Activated CD8-positive, alpha-beta memory T cell treated with anti-CD3 and anti-CD28 coated beads, Interleukin-2, amount 50 U/mL, for 1 hour (primary cell): ENCODE measurements around the gene IFIT5.
"Not testable (repeated sequence)": the region's sequence is repeated elsewhere in the genome, so short reads cannot be mapped to it uniquely, and the experiment has no call there.

ENCODE experiments used
- DNase-seq: peaks from one replicate; pipeline ENCODE4 v3.0.0-alpha.2; 2020; ENCODE audit errors: extremely low read depth

The IFIT5 gene, protein sequence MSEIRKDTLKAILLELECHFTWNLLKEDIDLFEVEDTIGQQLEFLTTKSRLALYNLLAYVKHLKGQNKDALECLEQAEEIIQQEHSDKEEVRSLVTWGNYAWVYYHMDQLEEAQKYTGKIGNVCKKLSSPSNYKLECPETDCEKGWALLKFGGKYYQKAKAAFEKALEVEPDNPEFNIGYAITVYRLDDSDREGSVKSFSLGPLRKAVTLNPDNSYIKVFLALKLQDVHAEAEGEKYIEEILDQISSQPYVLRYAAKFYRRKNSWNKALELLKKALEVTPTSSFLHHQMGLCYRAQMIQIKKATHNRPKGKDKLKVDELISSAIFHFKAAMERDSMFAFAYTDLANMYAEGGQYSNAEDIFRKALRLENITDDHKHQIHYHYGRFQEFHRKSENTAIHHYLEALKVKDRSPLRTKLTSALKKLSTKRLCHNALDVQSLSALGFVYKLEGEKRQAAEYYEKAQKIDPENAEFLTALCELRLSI

DNA sequence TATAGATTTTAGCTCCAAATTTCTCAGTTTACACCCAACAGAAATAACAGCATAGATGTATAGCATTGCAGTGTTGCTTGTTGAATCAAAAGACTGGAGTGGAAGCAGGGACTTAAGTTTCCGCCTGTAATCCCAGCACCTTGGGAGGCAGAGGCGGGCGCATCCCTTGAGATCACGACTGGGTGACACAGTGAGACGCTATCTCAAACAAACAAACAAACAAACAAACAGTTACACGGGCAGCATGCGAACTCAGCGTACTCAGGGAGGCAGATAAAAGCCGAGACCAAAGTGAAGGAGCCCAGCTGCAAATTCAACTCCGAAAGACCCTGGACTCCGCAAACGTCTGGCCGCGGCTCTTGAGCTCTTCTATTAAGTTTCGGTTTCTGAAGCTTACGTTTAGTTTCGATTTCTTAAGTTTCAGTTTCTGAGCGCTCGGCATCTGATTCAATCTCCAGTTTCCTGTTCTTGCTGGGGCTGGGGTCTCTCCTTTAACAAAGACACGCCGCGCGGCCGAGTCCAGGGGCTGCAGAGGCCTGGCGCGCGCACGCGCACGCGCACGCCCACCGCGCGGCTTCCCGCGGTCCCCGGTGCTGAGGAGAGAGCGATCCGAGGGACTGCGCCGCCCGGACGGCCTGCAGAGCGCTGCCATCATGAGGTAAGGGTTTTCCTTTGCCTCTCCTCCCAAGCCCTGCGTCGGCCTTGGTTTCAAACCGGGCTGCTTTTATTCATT, at the start of gene IFIT5:
Gene IFIT5 (plus strand): TSS at position 423 of the 733 bp plus-strand sequence. CDS start 231 bp downstream, at position 654.
- no peak for DNase-seq

DNA sequence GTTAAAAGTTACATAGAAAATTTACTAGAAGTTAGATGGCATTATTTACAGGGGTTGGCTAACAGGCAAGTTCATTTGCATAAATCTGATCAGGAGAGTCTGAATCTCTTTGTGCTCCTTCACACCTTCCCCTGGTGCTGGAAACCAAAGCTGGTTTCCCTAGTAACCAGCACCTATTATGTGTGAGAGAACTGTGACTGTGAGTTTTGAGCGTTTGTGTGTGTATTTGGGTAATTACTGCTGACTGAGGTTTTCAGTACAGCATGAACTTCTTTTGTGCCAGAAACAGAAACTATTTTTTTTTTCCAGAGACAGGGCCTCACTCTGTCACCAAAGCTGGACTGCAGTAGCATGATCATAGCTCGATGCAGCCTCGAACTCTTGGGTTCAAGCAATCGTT, 46.8 kb upstream of the IFIT5 start:
- DNase-seq, result no peak

DNA sequence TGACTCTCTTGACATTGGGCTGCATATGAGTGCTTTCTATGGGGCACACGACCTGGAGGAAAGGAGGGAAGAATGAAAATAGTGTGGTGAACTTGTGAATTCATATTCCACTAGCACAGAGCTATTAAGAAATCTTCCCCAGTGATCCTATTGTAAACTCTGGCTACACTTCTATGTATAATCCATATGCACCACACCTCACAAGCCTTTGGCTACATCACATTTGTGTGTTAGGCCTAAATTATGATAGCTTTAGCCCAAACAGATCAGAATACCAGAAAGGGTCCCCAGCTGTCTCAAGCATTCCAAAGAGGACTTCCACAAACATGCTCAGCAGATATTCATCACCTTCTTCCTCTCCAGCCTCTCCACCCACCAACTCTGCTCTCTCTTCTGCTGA, 46.2 kb upstream of the IFIT5 start:
- no peak for DNase-seq

DNA sequence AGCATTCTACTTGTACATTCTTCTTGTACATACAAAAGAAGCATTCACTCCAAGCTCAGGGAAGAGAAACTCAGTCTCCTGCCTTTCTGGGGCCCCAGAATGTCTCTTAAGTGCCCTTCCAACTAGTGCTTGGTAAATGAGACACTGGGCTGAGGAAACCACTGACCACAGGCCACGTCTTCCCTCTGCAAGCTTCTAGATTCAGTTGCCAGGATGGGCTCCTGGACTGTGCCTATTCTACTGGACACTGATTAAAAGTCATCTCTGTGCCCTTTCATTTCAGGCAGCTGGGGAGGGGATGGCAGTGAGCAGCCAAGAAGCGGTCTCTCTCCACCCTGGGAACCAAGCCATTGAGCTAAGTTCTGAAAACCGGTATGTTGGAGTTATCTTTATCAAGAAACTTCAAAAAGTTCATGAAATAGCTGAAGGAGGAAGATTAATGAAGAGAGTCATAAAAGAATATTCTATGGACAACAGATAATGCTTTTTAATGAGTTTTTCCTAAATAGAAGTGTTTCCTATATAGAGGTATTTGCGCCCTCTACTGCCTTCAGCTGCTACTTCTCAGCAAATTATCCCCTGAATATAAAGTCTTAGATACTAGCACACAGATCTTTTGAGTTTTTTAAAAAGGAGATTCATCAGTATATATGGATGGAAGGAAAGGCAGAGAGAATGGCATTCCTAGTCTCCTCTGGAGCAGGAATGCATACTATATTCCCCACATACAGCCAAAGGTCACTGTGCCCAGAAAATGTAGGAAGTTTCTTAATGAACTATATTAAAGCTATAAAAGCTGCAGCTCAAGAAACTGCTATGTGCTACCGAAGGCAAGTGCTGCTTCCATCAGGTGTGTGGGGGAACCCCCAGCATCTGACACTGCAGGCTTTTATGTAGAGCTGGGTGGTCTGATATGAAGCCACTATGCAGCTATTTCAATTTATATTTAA, 44.9 kb upstream of the IFIT5 start:
- DNase-seq, result no peak

DNA sequence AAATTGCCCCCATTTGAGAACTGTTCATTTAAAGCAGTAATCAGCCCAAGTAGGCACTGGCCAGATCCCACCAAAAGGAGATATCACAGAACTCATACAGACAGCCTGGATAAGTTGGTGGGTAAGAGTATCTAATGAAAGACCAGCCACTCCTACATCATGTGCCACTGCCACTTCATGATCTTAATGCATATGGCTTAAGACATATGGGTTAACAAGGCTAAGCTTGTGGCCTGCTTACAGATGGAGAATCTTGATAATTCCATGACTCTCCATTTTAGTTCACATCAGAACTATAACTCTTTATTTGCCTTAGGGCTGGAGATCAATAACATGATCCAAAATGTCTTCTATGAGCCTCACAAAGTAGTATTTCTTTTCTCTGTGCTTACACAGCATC, 43.3 kb upstream of the IFIT5 start:
- no peak for DNase-seq

DNA sequence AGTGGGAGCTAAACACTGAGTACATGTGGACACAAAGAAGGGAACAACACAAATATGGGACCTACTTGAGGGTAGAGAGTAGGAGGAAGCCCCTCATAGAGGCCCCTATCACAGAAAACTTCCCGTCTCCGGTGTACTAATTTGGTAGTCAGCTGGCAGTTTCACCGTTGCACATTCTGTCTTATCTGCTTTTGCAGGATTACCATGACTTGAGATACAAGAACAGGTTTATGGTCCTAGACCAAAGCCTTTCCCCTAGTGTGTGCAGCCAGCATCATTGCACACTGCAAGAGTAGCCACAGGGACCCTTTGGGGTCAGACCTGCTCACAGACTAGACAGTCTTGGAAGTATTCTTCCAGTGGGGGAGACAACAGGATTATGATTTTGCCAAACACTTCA, 42.4 kb upstream of the IFIT5 start:
- no peak for DNase-seq

DNA sequence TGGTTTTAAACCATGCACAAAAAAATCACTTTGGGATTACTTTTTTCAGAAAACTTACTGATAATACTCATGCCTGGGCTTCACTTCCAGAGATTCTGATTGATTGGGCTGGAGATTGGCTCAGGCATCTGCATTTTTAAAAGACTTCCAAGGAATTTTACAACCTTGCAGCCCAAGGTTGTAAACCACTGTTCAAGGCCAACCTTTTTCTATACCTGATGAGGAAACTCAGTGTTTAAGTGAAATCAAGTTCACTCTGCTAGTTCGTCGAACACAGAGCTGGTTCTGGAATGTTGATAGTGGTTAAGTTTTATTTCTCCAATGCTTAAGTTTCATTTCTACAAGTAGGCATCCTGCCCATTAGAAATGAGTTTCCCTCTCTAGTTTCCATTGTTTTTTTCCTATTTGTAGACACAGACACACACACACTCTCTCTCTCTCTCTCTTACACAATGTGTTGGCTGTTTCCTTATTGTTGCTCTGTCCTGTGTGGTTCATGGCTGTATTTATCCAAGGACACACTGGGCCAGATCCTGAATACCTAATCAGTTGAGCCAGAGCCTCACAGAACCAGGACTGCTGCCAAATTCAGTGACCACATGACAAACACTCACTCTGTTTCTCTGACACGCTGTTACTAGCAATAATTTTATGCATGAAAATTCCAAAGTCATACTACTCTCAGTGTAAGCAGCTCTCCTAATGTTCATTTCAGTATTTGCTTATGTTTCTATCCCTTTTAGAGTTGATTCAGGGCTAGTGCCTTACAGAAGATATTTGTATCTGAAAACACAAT, 40.3 kb upstream of the IFIT5 start:
- no peak for DNase-seq

DNA sequence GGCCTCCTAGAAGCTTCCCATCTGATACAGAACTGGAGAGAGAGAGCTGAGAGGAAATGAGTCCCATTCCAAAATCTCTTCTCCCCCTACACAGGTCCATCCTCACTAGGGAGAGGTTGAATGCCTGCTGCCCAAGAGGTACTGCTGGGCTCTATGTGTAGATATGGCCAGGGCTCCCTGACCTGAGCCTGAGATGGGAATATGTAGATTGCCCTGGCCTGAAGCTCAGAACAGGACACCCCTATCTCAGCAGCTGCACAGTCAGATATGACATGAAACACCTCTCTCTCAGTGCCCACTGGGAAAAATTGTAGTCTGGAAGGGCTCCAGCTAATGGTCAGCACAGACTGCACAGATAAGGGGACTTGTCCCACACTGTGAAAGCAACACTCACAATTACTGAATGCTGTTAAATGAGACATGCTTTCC, 39.6 kb upstream of the IFIT5 start:
- no peak for DNase-seq

DNA sequence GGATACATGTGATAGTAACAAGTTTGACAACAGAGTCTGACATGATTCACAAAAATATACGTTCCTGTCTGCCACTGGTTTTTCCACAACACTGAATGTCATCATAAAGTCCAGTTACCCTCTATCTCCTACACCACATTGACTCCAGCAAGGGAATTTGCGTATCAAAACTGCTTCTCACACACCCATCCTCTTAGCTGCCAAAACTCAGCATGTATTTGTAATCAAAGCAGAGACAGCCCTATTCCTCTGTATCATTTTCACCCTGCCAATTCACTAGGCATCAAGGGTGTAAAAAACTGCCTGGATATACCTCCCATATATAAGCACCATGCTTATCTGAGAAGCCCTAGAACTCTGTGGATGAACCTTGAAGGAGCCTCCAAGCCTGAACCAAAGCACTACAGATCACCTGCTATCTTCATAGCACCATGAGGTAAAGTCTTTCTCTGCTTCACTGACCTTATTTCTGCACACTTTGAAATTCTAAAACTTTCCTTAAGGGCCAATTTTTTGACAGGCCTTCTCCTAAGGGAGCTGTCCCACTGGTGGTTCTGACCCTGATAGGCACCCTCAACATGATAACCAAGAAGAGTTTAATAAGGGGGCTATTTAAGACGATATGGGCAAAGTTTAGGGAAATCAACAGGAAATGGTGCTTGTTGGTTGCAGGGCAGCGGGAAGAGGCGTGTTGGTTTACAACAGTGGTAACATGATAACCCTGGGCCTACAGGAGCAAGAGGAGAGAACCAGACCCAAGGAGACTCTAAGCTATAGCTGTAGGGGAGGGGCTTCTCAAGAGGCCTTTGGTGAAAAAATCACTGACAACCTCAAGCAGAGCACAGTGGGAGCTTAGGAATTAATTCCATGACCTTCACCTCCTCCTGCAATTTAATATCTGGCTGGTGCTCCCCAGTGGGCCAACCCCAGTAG, 36.4 kb upstream of the IFIT5 start, which contains the start of gene IFIT1B:
Gene IFIT1B (plus strand): TSS at position 352 of the 933 bp plus-strand sequence. CDS start 80 bp downstream, at position 432.
- no peak for DNase-seq

DNA sequence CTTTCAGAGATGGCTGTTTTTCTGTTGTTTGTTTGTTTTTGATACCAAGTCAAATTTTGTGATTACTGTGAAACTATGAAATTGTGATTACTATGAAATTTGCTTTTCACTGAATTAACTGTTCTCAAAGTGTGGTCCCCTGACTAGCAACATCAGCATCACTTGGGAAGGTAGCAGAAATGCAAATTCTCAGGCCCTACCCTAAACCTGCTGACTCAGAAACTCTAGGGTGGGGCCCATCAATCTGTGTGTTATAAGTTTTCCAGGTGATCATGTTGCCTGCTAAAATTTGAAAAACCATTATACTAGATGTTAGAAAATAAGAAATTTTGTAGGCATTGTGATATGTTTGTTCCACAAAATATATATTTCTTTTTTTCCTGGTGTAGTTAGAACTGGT, 35.3 kb upstream of the IFIT5 start:
- no peak for DNase-seq

DNA sequence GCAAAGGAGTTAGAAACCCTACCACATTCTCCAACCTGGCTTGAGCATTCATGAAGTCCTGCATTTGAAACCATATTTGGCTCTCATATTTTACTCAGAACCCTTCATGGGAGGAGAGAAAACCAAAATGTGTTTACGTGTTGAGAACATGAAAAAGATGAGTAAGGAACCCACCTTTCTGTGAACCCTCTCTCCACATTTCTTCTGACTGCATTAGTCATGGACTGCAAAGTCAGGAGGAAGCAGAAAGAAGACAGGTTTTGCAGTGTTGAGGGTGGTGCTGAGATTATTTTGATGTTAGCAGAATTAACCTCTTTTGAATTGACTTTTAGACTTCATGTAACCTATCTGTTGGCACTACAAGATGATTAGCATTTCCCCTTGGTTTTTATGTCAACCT, 31.6 kb upstream of the IFIT5 start:
- no peak for DNase-seq

DNA sequence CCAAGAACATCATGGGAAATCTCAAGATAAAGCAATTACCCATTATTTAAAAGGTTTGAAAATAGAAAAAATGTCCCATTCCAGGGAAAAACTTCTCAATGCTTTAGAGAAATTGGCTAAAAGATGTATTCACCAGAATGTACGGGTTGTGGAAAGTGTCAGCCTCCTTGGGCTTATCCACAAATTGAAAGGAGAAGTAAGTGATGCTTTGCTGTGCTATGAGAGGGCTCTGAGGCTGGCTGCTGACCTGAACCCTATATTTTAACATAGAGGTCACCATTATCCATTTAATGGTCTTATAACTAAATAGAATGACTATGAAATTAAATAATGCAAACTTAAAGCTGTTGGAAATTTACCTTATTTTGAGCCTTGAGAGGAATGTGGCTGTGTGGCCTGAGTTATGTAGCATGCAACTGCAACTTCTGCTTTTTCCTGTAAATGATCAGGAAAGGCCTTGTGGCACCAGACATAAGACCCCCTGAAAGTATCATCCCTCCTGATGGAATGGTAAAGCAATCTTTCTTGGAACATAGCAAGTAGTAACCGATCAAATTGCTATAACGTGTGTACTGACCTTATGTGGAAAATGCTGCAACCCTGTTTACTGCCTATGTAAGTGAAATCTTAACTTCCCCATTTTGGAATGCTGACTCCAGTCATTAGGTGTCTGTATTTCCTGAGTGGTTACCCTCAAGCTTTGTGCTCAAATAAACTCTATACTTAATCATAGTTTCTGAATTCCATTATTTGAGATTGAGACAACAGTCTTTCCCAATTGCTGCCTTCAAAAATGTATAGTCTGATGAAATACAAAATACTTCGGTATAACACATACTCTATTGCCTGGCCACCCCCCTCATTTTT, 29.7 kb upstream of the IFIT5 start:
- DNase-seq, result no peak

DNA sequence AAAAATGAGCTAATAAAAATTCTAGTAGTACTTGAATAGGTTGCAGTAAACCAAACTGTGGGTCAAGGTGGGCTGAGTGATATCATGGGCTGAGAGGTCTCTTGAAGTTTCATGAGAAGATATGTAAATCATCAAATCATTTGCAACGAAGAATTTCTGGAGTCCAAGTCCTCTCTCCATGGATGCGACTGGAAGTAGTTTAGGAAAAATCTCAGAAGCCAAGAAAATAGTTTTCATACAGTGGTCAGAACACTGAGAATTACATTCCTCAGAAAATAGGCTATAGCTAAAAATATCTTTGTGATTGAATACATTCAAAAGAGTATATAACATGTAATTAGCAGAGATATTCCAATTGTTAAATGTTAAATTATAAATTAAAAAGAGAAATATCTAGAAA, 25.6 kb upstream of the IFIT5 start:
- no peak for DNase-seq

DNA sequence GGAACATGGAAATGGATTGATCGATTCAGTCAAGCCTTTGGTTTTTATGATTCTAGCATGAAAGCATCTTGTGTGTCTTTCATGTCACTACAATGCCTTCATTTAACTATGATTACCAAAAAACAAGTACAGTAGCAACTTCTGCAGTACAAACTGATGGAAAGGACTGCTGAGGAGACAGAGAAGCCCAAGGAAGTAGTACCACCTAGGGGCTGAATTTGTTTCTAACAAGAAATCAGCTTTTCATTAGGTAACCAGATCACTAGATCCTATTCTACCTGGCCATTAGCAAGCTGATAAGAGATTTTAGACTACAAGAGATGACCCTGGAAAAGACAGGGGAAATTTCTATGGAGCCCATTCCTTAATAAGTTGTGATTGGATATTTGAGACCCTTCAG, 25.1 kb upstream of the IFIT5 start:
- no peak for DNase-seq

DNA sequence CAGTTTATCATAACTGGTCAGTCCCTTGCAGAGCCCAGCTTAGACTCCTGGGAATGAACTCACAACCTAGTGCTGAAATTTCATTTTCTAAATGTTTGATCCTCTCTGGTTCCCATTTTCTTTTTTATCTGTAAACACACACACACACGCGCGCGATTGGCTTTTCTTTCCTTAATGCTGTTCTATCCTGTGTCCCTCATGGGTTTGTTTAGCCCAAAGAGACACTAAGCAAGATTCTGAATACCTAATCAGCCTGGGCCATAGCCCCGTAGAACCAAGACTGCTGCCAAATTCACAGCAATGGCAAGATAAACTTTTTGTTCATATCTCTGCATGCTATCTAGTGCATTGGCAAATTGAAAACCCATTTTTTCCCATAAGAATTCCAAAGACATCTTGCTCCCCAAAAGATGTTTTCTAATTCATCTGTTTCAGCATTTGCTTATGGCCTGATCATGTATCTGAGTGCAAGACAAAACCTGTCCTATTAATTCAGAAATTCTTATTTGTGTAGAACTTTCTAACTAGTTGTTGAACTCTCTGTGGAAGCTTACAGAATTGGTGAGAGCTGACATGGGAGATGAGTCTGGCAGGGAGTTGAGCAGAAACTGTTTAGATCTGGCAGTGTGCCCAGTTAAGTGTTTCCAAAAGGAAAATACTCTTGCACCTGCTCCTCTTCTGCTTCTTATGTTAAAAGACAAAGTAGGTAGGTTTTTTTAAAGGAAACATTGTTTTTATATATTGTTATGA, 23.7 kb upstream of the IFIT5 start:
- DNase-seq, result no peak

DNA sequence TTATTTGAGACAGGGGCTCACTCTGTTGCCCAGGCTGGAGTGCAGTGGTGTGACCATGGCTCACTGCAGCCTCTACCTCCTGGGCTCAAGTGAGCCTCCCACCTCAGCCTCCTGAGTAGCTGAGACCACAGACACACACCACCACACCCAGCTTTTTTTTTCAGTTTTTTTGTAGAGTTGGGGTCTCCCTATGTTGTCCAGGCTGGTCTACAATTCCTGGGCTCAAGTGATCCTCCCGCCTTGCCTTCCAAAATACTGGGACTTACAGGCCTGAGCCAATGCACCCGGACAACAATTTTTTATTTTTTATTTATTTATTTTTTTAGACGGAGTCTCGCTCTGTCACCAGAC, 23.2 kb upstream of the IFIT5 start:
- not testable (repeated sequence) for DNase-seq

DNA sequence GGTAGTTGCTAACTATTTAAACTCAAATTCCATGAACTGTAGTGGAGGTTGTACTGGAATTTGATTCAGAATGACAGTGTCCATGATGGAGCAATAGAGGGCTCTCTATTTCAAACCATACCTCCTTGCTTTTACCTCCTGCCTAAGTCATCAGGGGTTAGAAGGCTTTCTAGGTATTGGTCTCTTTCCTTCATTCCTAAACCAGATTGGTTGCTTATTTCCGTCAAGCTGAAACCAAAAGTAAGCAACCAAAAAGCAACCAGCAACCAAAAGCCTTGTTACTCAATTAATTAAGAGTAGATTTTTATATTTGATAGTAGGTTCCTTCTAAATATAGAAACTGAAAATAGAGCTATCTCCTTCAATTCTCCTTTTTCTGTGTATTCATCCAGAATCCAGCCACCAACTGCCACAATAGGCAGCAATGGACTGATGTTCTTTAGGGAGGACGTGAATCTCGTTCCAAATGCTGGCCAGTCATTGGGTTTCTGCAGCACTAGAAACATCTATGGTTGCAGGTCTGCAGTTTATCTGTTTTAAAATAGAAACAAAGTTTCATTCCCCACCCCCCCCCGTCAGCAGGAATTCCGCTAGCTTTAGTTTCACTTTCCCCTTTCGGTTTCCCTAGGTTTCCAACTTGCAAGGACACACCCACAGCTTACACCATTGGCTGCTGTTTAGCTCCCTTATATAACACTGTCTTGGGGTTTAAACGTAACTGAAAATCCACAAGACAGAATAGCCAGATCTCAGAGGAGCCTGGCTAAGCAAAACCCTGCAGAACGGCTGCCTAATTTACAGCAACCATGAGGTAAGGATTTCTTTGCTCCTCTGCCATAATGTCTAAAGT, 22.2 kb upstream of the IFIT5 start, which contains the start of gene IFIT1:
Gene IFIT1 (plus strand): TSS at position 717 of the 850 bp plus-strand sequence. CDS start 90 bp downstream, at position 807.
- DNase-seq, result no peak
